ENCODE results near the gene NTHL1.
"Not testable (repeated sequence)": the region's sequence is repeated elsewhere in the genome, so short reads cannot be mapped to it uniquely, and the experiment has no call there.

GRCh38 chr16:2033909-2034695 lies 13.5 kb downstream of the NTHL1 start:
- TF ChIP-seq, protein P1, sequence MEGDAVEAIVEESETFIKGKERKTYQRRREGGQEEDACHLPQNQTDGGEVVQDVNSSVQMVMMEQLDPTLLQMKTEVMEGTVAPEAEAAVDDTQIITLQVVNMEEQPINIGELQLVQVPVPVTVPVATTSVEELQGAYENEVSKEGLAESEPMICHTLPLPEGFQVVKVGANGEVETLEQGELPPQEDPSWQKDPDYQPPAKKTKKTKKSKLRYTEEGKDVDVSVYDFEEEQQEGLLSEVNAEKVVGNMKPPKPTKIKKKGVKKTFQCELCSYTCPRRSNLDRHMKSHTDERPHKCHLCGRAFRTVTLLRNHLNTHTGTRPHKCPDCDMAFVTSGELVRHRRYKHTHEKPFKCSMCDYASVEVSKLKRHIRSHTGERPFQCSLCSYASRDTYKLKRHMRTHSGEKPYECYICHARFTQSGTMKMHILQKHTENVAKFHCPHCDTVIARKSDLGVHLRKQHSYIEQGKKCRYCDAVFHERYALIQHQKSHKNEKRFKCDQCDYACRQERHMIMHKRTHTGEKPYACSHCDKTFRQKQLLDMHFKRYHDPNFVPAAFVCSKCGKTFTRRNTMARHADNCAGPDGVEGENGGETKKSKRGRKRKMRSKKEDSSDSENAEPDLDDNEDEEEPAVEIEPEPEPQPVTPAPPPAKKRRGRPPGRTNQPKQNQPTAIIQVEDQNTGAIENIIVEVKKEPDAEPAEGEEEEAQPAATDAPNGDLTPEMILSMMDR (conservative IDR thresholded peaks at IDR 0.05 in 1 of 2, IDR thresholded peaks at IDR 0.05 in 1 of 2; ENCODE audit: low read depth in 1 of 2, low read length in 2 of 2) = not testable (repeated sequence)
- not testable (repeated sequence) for TF ChIP-seq EZH2 (IDR thresholded peaks at IDR 0.05; ENCODE audit: low read length, missing control alignments)
